ENCODE results near the gene ITSN2. TPM values are rescaled to one million over a fixed set of nuclear protein-coding genes. Genes with fewer than 3 reads are reported as not detected.

ITSN2 gene
- total and polyA plus RNA-seq, 4 donors: 10.1 to 32.4 (median 21.6) TPM

GRCh38 chr2:24241528-24241927 is 118.8 kb downstream of the ITSN2 start:
- TF ChIP-seq, protein P1, sequence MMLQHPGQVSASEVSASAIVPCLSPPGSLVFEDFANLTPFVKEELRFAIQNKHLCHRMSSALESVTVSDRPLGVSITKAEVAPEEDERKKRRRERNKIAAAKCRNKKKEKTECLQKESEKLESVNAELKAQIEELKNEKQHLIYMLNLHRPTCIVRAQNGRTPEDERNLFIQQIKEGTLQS (IDR thresholded peaks at IDR 0.05): no peak
- TF ChIP-seq FOXA2 (IDR thresholded peaks at IDR 0.05) (no peak), RXRA (IDR thresholded peaks at IDR 0.05) (no peak), JUND (IDR thresholded peaks at IDR 0.05) (no peak), NR2F2 (IDR thresholded peaks at IDR 0.05) (no peak), YY1 (IDR thresholded peaks at IDR 0.05) (no peak), GABPA (IDR thresholded peaks at IDR 0.05 in 1 of 2, conservative IDR thresholded peaks at IDR 0.05 in 1 of 2) (no peak), TAF1 (conservative IDR thresholded peaks at IDR 0.05) (no peak), SP1 (IDR thresholded peaks at IDR 0.05) (no peak), REST (IDR thresholded peaks at IDR 0.05) (no peak), EGR1 (IDR thresholded peaks at IDR 0.05; ENCODE audit: low read depth in 2 of 2) (no peak), HNF4G (IDR thresholded peaks at IDR 0.05) (no peak), HNF4A (conservative IDR thresholded peaks at IDR 0.05) (no peak)
- TF ChIP-seq, protein P2, sequence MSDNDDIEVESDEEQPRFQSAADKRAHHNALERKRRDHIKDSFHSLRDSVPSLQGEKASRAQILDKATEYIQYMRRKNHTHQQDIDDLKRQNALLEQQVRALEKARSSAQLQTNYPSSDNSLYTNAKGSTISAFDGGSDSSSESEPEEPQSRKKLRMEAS (IDR thresholded peaks at IDR 0.05): no peak
- TF ChIP-seq, protein P3, sequence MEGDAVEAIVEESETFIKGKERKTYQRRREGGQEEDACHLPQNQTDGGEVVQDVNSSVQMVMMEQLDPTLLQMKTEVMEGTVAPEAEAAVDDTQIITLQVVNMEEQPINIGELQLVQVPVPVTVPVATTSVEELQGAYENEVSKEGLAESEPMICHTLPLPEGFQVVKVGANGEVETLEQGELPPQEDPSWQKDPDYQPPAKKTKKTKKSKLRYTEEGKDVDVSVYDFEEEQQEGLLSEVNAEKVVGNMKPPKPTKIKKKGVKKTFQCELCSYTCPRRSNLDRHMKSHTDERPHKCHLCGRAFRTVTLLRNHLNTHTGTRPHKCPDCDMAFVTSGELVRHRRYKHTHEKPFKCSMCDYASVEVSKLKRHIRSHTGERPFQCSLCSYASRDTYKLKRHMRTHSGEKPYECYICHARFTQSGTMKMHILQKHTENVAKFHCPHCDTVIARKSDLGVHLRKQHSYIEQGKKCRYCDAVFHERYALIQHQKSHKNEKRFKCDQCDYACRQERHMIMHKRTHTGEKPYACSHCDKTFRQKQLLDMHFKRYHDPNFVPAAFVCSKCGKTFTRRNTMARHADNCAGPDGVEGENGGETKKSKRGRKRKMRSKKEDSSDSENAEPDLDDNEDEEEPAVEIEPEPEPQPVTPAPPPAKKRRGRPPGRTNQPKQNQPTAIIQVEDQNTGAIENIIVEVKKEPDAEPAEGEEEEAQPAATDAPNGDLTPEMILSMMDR (IDR thresholded peaks at IDR 0.05; ENCODE audit: low read depth, low read length, missing input control): no peak

GRCh38 chr2:24239553-24239952 is 120.8 kb downstream of the ITSN2 start:
- 100% methylated on average over 1 of the region's 1 CpG for WGBS
- no peak for TF ChIP-seq FOXA2 (IDR thresholded peaks at IDR 0.05)
- TF ChIP-seq, protein P4, sequence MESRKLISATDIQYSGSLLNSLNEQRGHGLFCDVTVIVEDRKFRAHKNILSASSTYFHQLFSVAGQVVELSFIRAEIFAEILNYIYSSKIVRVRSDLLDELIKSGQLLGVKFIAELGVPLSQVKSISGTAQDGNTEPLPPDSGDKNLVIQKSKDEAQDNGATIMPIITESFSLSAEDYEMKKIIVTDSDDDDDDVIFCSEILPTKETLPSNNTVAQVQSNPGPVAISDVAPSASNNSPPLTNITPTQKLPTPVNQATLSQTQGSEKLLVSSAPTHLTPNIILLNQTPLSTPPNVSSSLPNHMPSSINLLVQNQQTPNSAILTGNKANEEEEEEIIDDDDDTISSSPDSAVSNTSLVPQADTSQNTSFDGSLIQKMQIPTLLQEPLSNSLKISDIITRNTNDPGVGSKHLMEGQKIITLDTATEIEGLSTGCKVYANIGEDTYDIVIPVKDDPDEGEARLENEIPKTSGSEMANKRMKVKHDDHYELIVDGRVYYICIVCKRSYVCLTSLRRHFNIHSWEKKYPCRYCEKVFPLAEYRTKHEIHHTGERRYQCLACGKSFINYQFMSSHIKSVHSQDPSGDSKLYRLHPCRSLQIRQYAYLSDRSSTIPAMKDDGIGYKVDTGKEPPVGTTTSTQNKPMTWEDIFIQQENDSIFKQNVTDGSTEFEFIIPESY (IDR thresholded peaks at IDR 0.05): no peak
- TF ChIP-seq SP1 (IDR thresholded peaks at IDR 0.05): no peak
- TF ChIP-seq, protein P3 (IDR thresholded peaks at IDR 0.05; ENCODE audit: low read depth, low read length, missing input control): no peak
- TF ChIP-seq GABPA (IDR thresholded peaks at IDR 0.05 in 1 of 2, conservative IDR thresholded peaks at IDR 0.05 in 1 of 2): no peak
- no peak for TF ChIP-seq YY1 (IDR thresholded peaks at IDR 0.05)
- no peak for TF ChIP-seq EGR1 (IDR thresholded peaks at IDR 0.05; ENCODE audit: low read depth in 2 of 2)
- TF ChIP-seq HNF4A (conservative IDR thresholded peaks at IDR 0.05): no peak
- TF ChIP-seq, protein P1 (IDR thresholded peaks at IDR 0.05): no peak
- no peak for TF ChIP-seq JUND (IDR thresholded peaks at IDR 0.05)
- no peak for TF ChIP-seq NR2F2 (IDR thresholded peaks at IDR 0.05)
- no peak for TF ChIP-seq RAD21 (IDR thresholded peaks at IDR 0.05)
- TF ChIP-seq TAF1 (conservative IDR thresholded peaks at IDR 0.05): no peak
- no peak for TF ChIP-seq HNF4G (IDR thresholded peaks at IDR 0.05)

More at GRCh38 chr2:24241528-24241927, 118.8 kb downstream of the ITSN2 start:
- Histone ChIP-seq H3K27ac (ENCODE audit: low read depth in 1 of 2, low read length in 2 of 2) (no peak overlapping the region), H3K27me3 (ENCODE audit: control insufficient read depth in 4 of 4, insufficient read depth in 4 of 4, low read length in 3 of 4) (no peaks in the 10 kb centered on the region), H3K9me3 (ENCODE audit: control insufficient read depth in 4 of 4, low read length in 3 of 4) (no peaks in the 10 kb centered on the region), H3K36me3 (ENCODE audit: control insufficient read depth in 4 of 4, insufficient read depth in 3 of 4, low read depth in 1 of 4, low read length in 3 of 4) (peaks cover 4 to 29% (median 13%) of the 10 kb centered on the region in 4 donors), H3K9ac (ENCODE audit: low read depth in 1 of 2, low read length in 2 of 2) (no peak overlapping the region), H3K4me3 (ENCODE audit: low read depth in 1 of 3, low read length in 3 of 3) (no peak overlapping the region), H3K4me1 (ENCODE audit: control insufficient read depth in 4 of 4, insufficient read depth in 4 of 4, low read length in 3 of 4) (no peaks in the 10 kb centered on the region)
- no peak for DNase-seq (ENCODE audit: low spot score)

More at GRCh38 chr2:24239553-24239952, 120.8 kb downstream of the ITSN2 start:
- Histone ChIP-seq H3K27me3 (ENCODE audit: control insufficient read depth in 4 of 4, insufficient read depth in 4 of 4, low read length in 3 of 4) (no peaks in the 10 kb centered on the region), H3K27ac (ENCODE audit: low read depth in 1 of 2, low read length in 2 of 2) (no peak overlapping the region), H3K9me3 (ENCODE audit: control insufficient read depth in 4 of 4, low read length in 3 of 4) (no peaks in the 10 kb centered on the region), H3K4me1 (ENCODE audit: control insufficient read depth in 4 of 4, insufficient read depth in 4 of 4, low read length in 3 of 4) (no peaks in the 10 kb centered on the region), H3K36me3 (ENCODE audit: control insufficient read depth in 4 of 4, insufficient read depth in 3 of 4, low read depth in 1 of 4, low read length in 3 of 4) (peaks cover 0 to 14% (median 5%) of the 10 kb centered on the region in 4 donors), H3K4me3 (ENCODE audit: low read depth in 1 of 3, low read length in 3 of 3) (no peak overlapping the region), H3K9ac (ENCODE audit: low read depth in 1 of 2, low read length in 2 of 2) (no peak overlapping the region)
- DNase-seq (ENCODE audit: low spot score): no peak
